ENCODE data around the gene RGCC.

GRCh38 chr13:41408746-41409145, 48.6 kb upstream of the RGCC start:
- TF ChIP-seq CTCF (IDR thresholded peaks at IDR 0.05): no peak
- TF ChIP-seq POLR2A (IDR thresholded peaks at IDR 0.05; ENCODE audit: low read depth): no peak
- no peak for TF ChIP-seq POLR2AphosphoS5 (IDR thresholded peaks at IDR 0.05)
